Ecto neural progenitor cell (in vitro differentiated cells): ENCODE results near the gene DENND1A.
"Not testable (repeated sequence)": the region's sequence is repeated elsewhere in the genome, so short reads cannot be mapped to it uniquely, and the experiment has no call there.

Experiments
- DNase-seq: peaks from one replicate; pipeline ENCODE4 v3.0.0-alpha.2; 2018; ENCODE audit warnings: low spot score

Gene DENND1A

DNA sequence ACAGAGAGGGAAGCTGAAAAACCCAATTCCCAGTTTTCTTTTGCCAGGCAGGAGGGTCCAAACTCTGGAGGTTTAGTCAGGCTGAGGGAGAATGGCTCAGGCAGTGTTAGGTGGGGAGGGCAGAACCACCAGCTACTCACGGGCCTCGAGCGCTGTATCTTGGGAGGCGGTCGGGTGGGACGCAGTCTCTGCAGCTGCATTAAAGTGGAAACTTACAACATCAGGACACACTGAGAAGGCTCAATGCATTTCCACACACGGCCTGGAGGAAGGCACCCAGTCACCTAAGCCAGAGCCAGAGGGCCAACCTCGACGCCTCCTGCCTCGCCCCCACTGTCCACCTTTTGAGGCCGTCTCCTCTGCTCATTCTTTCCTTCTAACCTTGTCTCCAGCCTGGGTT, 518.3 kb downstream of the DENND1A start:
- DNase-seq, result no peak

DNA sequence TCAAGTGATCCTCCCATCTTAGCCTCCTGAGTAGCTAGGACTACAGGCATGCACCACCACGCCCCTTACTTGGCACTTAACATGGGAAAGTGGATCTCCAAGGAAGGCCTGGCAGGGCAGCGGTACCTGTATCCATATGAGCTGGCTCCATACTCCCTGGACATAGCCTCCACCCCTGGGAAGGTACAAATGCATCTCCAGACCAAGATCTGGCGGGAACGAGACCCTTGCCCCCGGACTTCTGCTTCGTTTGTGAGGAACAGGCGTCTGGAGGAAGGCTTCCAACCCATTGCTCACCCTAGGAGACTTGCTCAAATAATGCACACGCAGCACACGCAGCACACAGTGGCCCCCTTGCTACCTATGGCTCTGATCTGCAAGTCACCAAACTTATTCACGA, 518.7 kb downstream of the DENND1A start:
- DNase-seq, result no peak

DNA sequence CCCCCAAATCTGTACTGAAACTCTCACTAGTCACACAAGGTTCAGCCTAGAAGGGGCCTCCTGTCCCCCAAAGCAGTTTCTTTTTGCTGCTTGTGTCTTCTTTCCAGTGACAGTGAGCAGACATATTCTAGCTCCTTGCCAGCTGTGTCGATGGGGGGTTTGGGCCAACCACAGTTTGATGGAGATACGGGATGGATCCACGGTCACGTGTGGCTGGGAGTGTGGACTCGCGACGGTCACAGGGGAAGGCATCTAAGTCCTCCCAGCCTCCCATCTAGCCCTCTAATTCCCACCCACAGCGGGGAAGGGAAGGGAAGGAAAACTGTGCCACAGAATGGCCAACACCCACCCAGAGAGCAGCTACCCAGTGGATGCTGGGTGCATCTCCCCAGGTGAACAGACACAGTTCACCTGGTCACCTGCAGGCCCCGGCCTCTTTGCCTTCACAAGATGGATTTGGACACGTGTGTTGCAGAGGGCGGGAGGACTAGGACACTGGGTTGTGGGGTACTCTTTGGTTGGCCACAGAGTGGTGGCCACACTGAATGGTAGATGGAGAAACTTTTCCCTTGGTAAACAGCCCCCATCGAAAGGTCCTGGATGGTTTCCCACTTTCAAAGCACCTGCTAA, 519.5 kb downstream of the DENND1A start:
- no peak for DNase-seq

DNA sequence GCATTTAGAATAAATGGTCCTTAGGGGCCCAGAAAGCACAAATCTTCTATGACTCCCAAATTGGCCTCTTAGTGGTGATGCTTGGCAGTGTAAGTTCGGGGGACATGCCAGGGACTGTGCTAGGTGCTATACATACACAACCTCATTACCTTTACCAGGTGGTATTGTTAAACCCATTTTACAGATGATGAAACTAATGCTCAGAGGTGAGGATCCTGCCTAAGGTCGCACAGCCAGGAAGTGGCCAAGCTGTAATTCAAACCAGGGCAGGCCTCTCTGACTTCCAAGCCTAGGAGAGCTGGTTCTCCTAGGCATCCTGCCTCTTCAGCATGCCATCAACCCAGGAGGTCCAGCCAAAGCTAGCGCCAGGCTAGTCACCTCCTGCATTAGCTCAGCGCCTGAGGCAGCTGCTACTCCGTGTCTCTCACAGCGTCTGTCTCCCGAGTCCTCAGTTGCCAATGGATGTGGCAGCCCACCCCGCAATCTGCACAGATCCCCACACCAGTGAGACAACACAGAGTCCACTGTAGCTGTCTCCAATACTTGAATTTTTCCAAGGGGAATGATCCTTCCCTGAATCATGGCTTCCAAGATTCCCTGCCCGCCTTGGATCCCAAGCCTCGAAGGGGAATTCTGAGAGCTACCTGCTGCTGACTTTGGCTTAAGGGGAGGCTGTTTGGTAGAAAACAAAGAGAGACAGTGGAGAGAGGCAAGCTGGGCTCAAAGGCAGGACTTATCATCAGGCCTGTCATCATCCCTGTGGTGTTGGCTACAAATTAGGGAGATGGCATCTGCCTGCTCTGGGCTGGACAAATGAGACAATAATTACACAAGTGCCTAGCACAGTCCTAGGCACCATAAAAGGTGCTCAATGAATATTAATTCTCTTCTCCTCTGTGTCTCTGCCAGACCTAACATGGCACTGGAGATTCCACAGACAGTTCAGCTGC, 521.3 kb downstream of the DENND1A start:
- DNase-seq, result no peak

DNA sequence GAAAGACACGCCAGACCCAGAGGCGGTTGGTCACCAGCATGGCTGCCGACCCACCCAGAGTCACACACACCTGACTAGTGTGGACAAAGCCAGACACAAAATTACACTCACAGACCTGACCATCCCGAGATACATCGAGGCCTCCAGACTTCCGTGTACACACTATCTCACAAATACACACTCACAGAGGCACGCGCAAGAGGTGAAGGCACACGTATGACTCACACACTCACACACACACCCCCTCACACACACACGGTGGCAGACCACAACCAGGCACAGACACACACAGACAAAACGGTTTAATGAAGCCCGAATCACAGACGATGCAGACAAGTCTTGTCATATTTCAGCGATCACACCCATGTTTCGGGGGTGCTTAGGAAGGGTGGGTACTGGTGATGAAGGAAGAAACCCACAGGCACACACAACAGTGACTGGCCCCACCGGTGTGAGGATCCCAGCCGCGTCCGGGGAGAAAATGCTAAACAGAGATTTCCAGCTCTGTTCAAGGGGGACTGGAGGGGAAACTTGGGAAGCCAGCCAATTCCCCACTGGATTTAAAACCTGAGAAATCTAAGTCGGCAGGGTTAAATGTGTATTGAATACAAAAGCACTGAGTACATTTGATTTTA, 522.6 kb downstream of the DENND1A start:
- no peak for DNase-seq

DNA sequence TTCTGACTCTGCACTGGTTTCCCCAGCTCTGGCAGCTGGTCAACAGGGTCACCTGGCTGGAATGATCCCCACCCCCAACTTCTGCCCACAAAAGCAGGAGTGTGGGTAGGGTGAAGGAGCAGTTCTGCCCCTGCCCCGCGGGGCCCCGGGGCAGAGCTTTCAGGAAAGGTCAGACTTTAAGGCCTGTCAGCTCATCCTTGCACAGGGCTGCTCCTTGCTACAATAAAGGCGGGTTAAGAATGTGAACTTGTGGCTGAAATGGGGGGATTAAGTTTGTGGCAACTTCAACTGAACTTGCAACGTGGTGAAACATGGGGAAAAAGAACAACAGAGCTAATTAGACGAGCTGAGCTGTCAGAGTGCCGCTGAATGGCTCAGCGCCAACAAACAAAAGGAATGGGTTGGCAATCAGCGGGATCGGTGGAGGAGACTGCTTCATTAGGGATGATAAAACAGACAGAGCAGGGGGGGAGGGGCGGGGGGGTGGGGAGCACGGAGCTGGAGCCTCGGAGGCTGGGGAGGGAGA, 523.2 kb downstream of the DENND1A start:
- DNase-seq, result no peak

DNA sequence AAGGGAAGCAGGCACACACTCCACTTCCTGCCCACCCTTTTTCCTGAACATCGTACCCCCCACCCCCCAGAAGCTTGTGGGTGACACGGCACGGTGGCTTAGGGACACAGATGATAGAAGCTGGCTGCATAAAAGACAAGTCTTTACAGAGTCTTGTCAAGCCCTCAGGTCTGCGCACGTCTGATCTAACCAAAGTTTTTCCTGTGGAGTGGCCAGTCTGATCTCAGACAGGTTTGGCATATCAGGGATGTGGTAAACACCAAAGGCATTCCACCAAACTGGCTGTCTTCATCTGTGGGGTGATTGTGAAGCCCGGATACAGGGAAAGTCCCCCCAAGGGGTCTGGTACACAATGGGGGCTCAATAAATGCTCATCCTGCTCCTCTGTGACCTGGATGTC, 523.9 kb downstream of the DENND1A start:
- no peak for DNase-seq

DNA sequence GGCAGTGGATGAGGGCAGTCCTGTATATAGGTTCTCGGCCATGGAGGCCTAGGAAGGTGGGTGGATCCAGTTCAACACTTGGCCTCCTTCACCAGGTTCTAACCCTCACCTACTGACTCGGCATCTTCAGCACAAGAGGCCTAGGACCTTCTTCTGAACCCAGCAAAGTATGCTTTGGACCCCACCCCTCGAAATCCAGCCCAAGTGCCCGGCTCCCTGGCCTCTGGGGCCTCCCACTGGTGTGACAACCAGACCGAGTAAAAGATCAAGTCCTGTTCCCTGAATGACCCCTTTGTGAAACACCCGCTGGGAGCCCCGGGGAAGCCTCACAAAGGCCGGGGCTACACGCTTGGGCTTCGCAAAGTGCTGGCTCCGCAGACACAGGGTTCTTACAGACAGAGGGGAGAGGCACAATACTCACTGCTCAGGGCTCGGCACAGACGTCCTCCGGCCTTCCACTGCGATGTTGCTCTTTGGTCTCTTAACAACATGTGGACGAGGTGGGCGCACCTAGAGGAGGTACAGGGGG, 526.9 kb downstream of the DENND1A start:
- DNase-seq, result no peak

DNA sequence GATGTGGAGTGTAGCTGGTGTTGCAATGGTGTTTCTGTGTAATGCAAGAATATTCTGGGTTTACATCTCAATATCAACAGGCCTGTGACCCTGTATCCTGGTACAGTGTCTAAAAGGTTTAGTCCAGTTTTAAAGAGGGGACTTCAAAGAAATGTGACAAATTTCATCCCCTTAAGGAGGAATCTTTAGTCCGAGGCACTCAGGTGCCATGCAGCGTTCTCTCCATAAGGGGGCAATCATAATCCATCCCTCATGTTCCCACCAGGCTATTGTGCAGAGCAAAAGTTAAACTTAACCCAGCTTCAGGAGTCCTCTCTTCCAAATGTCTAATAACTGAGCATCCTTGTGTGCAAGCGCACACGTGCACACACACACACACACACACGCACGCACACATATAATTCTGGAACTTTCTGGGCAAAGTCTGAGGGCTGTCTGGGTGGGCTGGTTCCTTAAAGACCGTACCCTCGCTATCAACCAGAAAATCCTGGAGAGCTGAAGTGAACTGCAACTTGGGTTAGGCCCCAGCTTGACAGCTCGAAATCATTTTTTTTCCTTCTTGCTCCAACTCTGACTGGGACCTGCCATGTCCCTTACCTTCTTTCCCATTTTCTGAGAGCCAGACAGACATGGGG, 527.9 kb downstream of the DENND1A start:
- no peak for DNase-seq

DNA sequence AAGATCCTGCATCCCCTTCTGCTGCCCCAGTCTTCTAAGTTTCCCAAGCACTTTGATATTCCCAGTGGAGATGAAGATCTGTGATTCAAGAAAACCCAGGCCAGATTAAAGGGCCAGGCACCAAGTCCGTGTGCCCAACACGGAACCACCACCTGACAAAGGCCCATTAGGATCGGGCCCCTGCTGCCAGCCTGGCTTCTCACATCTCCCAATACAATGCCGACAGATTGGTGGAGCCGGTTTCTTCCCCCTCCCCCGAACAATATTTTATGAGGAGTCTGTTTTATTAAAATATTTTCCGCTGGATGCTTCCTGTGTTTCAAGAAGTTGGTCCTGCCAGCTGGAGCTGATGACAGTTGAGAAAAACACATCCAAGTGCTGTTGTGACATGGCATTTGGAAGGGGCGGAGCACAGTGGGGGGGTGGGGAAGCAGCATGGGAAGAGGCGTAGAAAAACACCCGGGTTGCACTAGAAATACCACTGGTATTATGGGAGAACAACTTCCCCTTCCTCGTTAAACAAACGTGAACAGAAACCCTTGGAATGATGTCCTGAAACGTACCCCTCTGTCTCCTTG, 528.9 kb downstream of the DENND1A start:
- no peak for DNase-seq

DNA sequence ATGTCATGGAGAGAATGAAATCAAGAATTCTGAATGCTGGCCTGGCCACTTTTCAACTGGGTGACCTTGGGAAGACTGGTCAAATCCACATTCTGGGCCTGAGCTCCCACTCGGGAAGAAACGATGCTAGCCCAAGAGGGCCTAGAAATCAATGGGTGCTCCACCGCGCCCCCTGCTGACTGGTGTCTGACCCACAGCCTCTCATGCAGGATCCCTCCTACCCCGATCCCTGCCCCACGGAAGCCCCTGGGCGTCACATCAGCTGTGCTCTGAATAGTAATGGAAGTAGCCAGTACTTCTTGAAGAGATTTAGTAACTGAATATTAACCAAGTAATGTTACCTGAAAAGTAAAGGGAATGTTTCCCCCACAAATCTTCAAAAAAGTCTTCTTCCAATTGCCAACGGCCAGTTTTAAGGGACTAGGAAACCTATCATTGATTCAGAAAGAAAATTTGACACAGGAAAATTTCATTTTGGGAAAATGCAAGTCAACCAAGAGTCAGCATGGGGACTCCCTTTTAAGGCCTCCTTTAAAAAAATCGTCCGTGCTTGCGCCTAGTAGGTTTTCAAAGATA, 530.0 kb downstream of the DENND1A start:
- peak; percentile 74 for DNase-seq

DNA sequence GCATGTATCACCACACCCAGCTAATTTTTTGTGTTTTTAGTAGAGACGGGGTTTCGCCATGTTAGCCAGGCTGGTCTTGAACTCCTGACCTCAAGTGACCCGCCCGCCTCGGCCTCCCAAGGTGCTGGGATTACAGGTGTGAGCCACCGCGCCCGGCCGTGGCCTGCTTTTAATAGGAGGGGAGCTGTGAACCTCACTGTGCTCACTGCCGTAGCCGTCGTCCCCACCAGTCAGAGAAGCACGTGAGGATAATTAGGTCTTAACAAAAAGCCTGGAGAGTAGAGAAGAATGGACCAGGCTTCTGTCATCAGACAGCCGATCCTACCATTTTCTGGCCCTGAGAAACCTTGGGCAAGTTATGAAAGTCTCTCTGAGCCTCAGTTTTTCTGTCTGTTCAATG, 531.0 kb downstream of the DENND1A start:
- not testable (repeated sequence) for DNase-seq

DNA sequence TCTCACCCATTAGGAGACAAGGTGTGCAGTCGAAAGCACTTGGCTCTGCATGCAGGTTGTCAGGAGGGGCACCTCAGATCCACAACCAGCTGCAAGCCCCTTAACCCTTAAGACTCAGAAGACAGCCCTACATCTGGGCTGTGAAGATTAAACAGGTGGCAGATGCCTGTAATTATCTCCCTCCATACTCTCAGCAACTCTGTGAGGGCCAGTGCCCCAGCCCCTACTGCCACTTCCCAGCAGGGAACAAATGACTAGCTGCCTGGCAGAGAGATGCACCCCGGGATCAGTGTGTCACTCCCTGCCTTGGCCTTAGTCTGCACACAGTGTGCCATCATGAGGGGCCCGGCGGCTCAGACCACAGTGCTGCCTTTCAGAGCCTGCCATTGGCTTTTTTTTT, 532.0 kb downstream of the DENND1A start:
- no peak for DNase-seq

DNA sequence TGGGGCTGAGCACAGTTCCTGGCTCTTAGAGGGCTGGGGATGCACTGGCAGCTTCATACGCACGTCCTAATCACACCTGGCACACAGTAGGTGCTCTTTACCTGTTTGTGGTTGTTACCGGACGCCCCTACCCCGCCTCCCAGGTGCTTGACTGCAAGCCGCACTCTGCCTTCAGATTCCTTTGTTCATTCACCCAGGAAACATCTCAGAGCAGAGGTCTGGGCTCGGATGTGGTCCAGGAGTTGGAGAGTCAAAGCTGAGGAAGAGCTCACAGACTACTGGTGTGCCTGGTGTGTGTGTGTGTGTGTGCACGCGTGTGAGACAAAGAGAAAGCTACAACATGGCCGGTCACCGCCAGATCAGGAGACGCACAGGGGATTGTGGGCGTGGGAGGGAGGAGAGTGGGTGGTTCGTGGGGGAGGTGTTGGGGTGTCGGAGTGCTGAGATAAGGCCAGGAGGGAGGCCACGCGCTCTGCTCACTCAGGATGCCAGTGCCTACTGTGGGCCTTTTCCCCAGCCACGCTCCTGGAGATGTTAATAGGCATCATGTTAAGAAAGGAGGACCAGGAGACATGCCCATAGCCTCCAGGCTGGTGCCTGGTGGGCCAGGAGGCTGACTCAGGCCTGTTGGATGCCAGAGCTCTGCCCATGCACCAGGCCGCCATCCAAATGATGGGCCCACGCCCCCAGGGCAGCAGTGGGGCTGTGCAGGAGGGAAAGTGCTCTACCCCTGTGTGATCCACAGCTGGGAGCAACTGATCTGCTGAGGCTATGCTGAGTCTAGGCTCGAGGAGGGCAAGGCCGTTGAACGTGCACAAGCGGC, 534.0 kb downstream of the DENND1A start:
- DNase-seq, result no peak

DNA sequence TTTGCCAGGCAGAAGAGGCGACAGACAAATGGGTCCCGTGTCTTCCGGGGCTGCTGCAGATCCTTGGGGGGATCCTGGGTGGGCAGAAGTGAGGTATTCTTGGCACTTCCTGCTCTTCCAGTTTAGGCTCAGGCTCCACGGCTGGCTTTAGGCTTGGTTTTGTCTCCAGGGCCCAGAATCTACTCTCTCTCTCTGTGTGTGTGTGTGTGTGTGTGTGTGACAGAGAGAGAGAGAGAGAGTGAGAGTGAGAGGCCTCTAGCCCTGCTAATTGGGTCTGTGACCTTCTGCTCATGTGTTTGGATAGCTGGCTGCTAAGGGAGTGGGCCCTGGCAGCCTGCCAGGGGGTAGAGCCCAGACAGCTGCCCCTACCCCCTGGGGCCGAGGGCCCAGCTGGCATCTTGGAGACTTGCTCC, 534.6 kb downstream of the DENND1A start:
- no peak for DNase-seq

DNA sequence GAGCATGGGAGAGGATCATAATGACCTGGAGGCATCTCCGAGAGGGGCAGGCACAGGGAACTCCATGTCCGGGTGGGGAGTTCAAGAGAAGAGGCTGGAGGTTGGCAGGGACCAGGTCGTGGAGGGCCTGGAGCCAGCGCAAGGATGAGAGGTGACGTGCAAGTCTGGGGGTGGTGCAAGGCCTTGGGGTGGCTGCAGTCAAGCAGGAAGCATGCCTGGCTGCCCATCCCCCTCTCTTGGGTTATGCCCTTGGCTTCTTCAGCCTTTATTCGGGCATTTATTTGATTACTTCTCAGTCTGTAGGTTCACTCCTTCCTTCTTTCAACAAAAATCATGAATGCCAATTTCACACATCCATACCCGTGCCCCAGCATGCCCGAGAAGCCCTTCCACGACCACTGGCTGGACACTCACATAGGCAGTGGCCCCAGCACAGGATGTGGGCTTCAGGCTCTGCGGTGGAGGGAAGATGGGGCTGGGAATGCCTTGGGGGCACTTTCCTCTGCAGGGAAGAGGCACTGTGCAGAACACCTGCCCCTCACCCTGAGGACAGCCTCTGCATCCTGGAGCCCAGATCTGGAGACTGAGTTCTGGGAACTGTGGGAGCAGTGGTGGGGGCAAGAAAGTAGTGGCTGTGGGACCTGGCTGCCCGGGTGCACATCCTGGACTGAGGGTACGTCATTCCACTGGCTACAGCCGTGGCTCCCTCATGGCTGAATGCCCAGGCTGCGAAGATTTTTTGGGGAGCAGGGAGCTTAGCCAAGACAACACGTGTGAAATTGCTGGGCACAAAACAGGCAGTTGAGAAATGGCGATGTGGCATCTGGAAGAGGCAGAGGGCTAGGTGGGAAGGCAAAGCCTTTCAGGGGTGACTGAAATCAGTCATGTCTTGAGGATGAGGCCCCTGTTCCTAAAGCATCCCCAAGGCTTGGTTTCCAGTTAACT, 535.4 kb downstream of the DENND1A start:
- no peak for DNase-seq

DNA sequence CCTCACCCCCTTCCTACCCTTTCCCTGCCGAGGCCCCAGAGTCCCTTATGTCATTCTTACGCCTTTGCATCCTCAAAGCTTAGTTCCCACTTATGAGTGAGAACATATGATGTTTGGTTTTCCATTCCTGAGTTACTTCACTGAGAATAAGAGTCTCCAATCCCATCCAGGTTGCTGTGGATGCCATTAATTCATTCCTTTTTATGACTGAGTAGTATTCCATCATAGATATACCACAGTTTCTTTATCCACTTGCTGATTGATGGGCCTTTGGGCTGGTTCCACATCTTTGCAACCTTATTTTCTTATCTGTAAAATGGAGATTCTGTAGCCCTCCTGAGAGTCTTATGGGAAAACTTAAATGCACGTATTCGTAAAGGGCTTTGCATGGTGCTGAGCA, 537.1 kb downstream of the DENND1A start:
- DNase-seq, result no peak

DNA sequence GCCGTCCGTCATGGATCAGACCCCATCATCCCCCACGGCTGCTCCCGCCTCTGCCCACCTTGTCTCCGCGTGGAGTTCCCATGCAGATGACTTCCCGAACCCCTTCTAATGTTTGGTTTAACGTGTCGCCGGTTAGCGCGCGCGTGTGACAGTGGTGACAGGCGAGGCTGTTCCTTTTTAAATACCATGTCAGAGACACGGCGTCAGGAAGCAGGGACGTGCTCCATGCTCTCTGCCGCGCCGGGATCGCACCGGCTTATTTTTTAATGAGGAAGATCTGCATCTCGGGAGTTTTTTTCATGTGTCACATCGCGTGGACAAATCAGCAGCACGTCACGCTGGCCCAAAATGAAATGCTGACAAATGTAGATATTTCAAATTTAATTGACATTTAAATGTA, 538.0 kb downstream of the DENND1A start:
- DNase-seq, result no peak

DNA sequence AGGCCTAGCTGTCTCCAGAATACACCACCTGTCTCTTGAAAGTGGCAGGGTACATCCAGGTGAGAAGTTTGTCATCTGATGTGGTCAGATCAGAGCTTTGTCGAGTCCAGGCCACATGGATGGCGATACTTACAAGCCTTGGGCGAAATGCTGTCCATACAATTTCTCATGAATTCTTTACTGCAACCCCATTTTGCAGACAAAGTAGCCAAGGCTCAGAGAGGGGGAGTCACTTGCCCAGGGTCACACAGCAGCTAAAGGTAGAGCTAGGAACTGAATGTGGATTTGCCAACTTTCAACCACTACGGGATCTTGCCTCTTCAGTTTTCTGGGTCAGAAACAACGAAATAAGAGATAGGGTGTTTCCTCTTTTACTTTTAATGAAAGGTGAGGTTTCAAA, 538.7 kb downstream of the DENND1A start:
- no peak for DNase-seq
